Mesodermal cell (in vitro differentiated cells): ENCODE results near the gene KIAA1671.

Experiments used
- H3K27ac ChIP-seq: 2 replicates; pipeline ENCODE4 v1.7.0; 2013; ENCODE audit warnings: mild to moderate bottlenecking, low read depth, low read length, moderate library complexity; ENCODE audit not compliant: severe bottlenecking
- H3K36me3 ChIP-seq: 2 replicates; pipeline ENCODE4 v1.7.1; 2013; ENCODE audit warnings: mild to moderate bottlenecking, low read length, moderate library complexity; ENCODE audit not compliant: control insufficient read depth, insufficient read depth
- H3K4me1 ChIP-seq: one replicate; pipeline ENCODE4 v1.7.1; 2013; ENCODE audit warnings: mild to moderate bottlenecking, low read length; ENCODE audit not compliant: insufficient read depth, control insufficient read depth, poor library complexity, severe bottlenecking
- H3K4me3 ChIP-seq: 2 replicates; pipeline ENCODE4 v1.7.0; 2013; ENCODE audit warnings: low read length, control low read depth, mild to moderate bottlenecking; ENCODE audit not compliant: insufficient read depth, poor library complexity, severe bottlenecking; ENCODE audit errors: extremely low read depth
- H3K9me3 ChIP-seq: 2 replicates; pipeline ENCODE4 v1.7.1; 2013; ENCODE audit warnings: mild to moderate bottlenecking, low read length, moderate library complexity; ENCODE audit not compliant: control insufficient read depth
- WGBS, 2 experiments: methylation state at CpG; one replicate each; pipeline ENCODE4 v1.1.5; 2013; ENCODE audit warnings: missing lambda C conversion rate in 2 of 2; ENCODE audit not compliant: insufficient coverage in 2 of 2; 5-methylcytosine and 5-hydroxymethylcytosine counted together

KIAA1671 gene

DNA sequence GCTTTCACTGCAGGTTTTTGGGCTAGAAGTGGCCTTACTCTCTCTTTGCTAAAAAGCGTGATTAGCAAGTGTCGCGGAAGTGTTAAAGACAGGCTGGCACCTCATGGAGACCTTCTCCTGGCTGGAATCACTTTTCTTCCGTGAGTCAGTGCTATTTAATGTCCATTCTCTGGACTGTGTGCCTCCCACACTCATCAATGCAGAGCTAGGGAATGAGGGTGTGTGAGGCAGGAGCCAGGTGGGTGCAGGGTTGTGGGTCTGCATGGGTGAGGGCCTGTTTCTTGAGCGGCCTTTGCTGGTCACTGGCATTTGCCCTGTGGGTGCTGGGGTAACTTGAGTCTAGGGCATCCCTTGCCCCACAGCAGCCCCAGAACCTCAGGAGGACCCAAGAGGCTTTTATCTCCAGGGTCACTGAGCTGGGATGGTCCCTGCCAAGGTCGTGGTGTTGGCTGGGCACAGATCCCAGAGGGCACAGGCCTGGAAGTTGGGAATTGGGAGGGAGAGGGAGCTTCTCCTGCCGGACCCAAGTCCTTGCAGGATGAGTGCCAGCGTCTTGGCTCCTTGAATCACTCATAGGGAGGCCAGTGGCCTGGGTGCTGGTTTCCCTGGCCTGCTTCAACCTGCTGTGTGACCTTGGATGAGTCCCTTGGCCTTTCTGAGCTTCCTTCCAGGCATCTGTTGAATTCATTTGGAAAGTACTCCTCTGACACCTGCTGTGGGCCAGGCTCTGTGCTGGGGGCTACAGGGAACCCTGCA, 30.0 kb downstream of the KIAA1671 start:
- WGBS, 2 experiments = 84 to 91% methylated on average over 7 of the region's 8 CpGs
- Histone ChIP-seq H3K27ac (no peak overlapping the region), H3K36me3 (no peaks in the 10 kb centered on the region), H3K9me3 (no peaks in the 10 kb centered on the region), H3K4me1 (peaks cover 51% of the 10 kb centered on the region), H3K4me3 (no peak overlapping the region)

DNA sequence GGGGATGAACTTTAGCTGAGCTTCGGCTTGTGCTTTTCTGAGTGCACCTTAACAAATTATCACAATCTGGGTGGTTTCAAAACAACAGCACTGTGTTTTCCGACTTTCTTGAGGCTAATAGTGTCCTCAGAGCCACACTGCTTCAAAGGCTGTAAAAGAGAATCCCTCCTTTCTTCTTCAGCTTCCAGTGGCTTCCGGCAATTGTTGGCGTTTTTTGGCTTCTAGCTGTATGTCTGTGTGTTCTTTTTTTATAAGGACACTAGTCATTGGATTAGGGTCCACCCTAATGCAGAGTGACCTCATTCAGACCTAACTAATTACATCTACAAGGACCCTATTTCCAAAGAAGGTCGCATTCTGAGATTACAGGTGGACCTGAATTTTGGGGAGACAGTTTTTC, 30.6 kb downstream of the KIAA1671 start:
- 93 to 100% methylated on average over 2 to 3 of the region's 5 CpGs for WGBS, 2 experiments
- H3K36me3 ChIP-seq = no peaks in the 10 kb centered on the region
- no peaks in the 10 kb centered on the region for H3K9me3 ChIP-seq
- H3K4me1 ChIP-seq = peaks cover 46% of the 10 kb centered on the region
- no peak overlapping the region for H3K4me3 ChIP-seq
- no peak overlapping the region for H3K27ac ChIP-seq

DNA sequence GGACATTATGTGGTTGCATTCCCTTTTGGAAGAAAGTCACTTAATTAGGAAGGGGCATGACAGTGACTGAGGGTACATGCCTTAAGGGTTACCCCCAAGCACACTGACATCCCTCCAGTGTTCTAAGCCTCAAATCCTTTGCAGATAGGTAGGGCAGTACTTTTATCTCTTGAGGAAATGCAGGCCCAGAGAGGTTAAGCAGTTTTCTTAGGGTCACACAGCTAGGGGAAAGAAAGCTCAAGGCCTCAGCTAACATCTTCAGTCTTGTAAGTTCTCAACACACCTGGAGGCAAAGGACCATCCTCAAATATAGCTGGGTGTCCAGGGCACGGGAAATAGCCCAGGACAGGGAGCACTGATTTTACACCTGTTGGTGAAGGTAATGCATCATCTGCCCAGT, 31.6 kb downstream of the KIAA1671 start:
- WGBS, 2 experiments = 100% methylated on average over 1 of the region's 1 CpG
- H3K36me3 ChIP-seq = no peaks in the 10 kb centered on the region
- H3K4me1 ChIP-seq = peaks cover 53% of the 10 kb centered on the region
- no peaks in the 10 kb centered on the region for H3K9me3 ChIP-seq
- H3K27ac ChIP-seq = peak overlapping the region; percentile 84
- no peak overlapping the region for H3K4me3 ChIP-seq

DNA sequence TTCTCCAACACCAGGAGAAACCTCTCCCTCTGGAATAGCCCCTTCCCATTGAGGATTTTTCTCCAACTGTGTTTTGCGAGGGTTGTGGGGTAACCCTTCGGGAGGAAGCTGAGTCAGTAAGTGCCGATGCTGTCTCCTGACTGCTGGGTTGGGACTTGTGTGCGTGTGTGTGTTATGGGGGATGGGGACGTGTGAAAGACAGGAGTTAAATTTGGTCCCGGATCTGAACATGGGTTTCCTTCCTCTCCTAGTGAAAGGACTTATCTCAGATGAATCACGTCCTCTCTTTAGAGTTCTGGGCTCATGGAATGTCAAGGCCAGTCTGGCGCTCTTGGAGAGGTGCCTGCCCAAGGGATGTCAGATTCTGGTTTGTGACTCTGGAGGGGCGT, 33.3 kb downstream of the KIAA1671 start:
- peak overlapping the region; percentile 84 for H3K27ac ChIP-seq
- H3K36me3 ChIP-seq = no peaks in the 10 kb centered on the region
- WGBS, 2 experiments = 63 to 75% methylated on average over 4 to 6 of the region's 9 CpGs
- no peak overlapping the region for H3K4me3 ChIP-seq
- H3K9me3 ChIP-seq = no peaks in the 10 kb centered on the region
- peaks cover 65% of the 10 kb centered on the region for H3K4me1 ChIP-seq

DNA sequence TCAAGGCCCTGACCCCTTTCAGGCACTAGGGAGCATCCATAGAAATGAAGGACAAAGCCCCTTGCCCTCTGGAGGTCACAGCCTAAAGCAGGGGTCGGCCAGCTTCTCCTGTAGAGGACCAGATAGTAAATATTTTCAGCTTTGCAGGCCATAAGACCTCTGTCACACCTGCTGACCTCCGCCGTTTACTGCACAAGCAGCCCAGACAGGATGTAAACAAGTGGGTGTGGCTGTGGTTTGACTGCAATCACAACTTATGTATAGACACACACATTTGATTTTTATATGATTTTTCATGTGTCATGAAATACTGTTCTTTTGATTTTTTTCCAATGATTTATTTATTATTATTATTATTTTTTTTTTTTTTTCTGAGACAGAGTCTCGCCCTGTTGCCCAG, 34.3 kb downstream of the KIAA1671 start:
- H3K36me3 ChIP-seq = no peaks in the 10 kb centered on the region
- 78 to 83% methylated on average over 1 of the region's 4 CpGs for WGBS, 2 experiments

DNA sequence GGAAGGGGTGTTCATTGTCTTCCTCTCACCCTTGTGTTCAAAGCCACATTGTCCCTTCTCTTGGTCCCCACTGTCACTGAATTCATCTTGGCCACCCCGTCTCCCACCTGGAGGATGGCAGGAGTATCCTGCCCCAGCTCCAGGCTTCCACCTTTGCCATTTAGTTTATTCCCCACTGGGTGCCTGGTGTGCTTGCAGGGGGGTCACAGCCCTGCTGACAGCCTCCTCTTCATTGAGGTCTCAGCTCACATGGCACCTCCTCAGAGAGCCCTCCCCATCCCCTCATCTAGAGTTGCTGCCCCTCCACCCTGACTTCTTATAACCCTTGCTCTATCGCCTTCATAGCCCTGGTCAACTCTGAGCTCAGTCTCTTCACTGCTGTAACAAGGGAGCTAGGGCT, 36.6 kb downstream of the KIAA1671 start:
- Histone ChIP-seq H3K27ac (no peak overlapping the region), H3K4me3 (no peak overlapping the region), H3K4me1 (peaks cover 49% of the 10 kb centered on the region), H3K9me3 (no peaks in the 10 kb centered on the region), H3K36me3 (no peaks in the 10 kb centered on the region)
- 83 to 92% methylated on average over 2 of the region's 2 CpGs for WGBS, 2 experiments

More for the DNA sequence above, 34.3 kb downstream of the KIAA1671 start:
- no peak overlapping the region for H3K27ac ChIP-seq
- H3K4me3 ChIP-seq = no peak overlapping the region
- H3K4me1 ChIP-seq = peaks cover 67% of the 10 kb centered on the region
- H3K9me3 ChIP-seq = no peaks in the 10 kb centered on the region

DNA sequence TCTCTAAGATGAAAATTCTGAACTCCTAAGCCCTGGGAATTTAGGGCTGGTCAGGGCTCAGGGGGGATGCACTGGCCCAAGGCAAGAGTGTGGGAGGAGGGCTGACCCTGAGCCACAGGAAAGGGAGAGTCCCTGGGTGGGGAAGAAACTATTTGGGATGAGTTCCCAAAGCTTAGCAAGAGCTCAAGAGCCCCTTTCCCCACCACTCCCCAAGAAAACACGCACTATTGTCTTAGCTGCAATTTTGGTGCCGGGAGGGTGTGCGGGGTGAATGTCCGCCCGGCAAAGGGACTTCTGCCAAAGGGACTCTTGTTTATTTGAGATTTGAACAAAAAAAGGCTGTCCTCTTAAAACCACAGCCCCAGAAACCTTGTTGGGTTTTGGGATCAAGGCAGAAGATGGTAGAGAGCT, 37.0 kb downstream of the KIAA1671 start:
- 95% methylated on average over 5 of the region's 5 CpGs; no CpG with 5 or more reads in 1 of the 2 experiments for WGBS, 2 experiments
- Histone ChIP-seq H3K27ac (peak overlapping the region; percentile 16), H3K36me3 (no peaks in the 10 kb centered on the region), H3K4me1 (peaks cover 45% of the 10 kb centered on the region), H3K9me3 (no peaks in the 10 kb centered on the region), H3K4me3 (no peak overlapping the region)

DNA sequence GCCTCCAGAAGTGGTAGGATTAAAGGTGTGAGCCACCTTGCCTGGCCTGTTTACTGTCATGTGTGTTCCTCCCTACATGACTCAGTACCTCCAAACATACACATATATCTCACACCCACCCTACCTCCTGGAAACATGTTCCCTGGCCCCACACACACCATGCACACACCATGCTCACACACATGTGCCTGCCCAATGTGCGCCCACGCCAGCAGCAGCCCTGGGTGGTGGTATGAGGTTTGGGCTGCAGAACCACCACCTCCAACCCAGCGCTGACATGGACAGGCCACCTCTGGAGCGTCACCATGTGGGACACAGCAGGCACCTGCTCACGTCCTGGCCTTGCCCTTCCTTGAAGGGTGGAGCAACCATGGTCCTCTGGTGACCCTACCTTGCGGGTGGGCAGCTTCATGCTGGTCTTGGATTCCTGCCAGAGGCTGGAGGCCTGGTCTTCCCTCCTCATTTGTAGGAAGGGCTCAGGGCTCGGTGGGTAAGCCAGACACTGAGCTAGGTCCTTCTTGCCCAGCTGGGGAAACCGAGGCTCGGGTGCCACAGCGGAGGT, 37.9 kb downstream of the KIAA1671 start:
- no peak overlapping the region for H3K4me3 ChIP-seq
- WGBS, 2 experiments = 90 to 92% methylated on average over 8 of the region's 10 CpGs
- no peak overlapping the region for H3K27ac ChIP-seq

DNA sequence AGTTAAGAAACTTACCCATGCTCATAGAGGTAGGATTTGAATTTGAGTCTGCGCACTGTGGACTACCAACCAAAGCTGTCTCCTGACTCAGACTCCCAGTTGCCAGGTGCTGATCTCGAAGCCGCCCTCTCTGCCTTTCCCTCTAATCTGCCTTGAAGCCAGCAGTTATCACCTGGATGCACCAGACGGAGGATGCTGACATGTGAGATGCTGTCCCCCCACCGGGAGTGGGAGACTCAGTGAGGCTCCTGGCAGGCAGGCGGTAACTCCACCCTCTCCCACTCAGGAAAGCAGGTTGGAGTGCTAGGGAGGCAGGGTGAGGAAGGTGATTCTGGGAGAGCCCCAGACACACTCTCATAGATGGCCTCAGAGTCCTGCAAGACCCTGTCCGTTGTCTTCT, 40.4 kb downstream of the KIAA1671 start:
- no peak overlapping the region for H3K27ac ChIP-seq
- H3K4me3 ChIP-seq = no peak overlapping the region
- no peaks in the 10 kb centered on the region for H3K36me3 ChIP-seq
- 78 to 90% methylated on average over 3 to 6 of the region's 7 CpGs for WGBS, 2 experiments
- no peaks in the 10 kb centered on the region for H3K9me3 ChIP-seq
- H3K4me1 ChIP-seq = peaks cover 49% of the 10 kb centered on the region

More for the DNA sequence above, 37.9 kb downstream of the KIAA1671 start:
- H3K36me3 ChIP-seq = no peaks in the 10 kb centered on the region
- peaks cover 36% of the 10 kb centered on the region for H3K4me1 ChIP-seq
- no peaks in the 10 kb centered on the region for H3K9me3 ChIP-seq

DNA sequence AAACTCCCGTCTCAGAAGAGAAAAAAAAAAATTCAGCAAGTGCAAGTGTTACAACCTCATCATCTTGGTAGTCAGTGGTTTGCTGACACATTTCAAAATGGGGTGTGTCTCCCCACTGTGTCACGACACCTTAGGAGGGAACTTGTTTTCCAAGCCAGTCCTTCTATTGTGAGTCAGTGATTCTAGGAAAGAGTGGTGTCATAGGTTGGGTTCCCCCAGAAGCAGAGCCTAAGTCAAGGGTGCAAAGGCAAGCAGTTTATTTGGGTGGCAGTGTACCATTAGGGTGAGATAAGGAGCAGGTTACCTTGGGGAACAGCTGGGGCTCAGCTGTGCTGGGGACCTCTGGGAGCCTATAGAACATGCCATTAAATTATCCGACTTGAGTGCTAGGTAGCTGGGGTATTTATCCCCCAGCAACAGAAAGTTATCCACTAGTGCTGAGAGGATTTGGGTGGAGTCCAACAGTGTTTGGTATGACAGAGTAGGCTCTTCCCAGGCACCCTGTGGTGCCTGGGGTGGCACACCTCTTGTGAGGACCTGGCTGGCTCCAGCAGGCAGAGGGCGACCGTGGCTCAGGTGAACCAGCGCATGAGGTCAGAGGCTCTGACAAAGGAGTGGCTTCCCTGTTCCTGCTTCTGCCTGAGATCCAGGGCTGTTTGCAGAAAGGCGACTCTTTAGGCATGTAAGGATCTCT, 41.7 kb downstream of the KIAA1671 start:
- no peak overlapping the region for H3K27ac ChIP-seq
- 63 to 77% methylated on average over 6 of the region's 7 CpGs for WGBS, 2 experiments

More for the DNA sequence above, 41.7 kb downstream of the KIAA1671 start:
- Histone ChIP-seq H3K4me1 (peaks cover 46% of the 10 kb centered on the region), H3K36me3 (no peaks in the 10 kb centered on the region), H3K4me3 (no peak overlapping the region), H3K9me3 (no peaks in the 10 kb centered on the region)
